Camera-type eye (tissue), 1 donor: ENCODE data around the gene AFP. TPM values are rescaled to one million over a fixed set of nuclear protein-coding genes. Genes with fewer than 3 reads are reported as not detected.

Experiments used
- total RNA-seq: library from RNA; depleted of rRNA; stranded (reverse); fragments of >200 nt; gene quantifications from one replicate; pipeline ENCODE4 v1.2.3, GENCODE V29; 2014

Gene AFP
- not detected for total RNA-seq

DNA sequence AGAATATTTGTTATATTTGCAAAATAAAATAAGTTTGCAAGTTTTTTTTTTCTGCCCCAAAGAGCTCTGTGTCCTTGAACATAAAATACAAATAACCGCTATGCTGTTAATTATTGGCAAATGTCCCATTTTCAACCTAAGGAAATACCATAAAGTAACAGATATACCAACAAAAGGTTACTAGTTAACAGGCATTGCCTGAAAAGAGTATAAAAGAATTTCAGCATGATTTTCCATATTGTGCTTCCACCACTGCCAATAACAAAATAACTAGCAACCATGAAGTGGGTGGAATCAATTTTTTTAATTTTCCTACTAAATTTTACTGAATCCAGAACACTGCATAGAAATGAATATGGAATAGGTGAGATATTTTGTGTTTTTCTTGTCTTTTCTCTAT lies at the start of gene AFP:
Gene AFP (plus strand): TSS at position 238 of the 400 bp plus-strand sequence. CDS start 42 bp downstream, at position 280.

DNA sequence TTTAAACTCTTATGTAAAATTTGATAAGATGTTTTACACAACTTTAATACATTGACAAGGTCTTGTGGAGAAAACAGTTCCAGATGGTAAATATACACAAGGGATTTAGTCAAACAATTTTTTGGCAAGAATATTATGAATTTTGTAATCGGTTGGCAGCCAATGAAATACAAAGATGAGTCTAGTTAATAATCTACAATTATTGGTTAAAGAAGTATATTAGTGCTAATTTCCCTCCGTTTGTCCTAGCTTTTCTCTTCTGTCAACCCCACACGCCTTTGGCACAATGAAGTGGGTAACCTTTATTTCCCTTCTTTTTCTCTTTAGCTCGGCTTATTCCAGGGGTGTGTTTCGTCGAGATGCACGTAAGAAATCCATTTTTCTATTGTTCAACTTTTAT lies 32.0 kb upstream of the AFP start, which contains the start of gene ALB:
Gene ALB (plus strand): TSS at position 246 of the 400 bp plus-strand sequence. CDS start 41 bp downstream, at position 287.

DNA sequence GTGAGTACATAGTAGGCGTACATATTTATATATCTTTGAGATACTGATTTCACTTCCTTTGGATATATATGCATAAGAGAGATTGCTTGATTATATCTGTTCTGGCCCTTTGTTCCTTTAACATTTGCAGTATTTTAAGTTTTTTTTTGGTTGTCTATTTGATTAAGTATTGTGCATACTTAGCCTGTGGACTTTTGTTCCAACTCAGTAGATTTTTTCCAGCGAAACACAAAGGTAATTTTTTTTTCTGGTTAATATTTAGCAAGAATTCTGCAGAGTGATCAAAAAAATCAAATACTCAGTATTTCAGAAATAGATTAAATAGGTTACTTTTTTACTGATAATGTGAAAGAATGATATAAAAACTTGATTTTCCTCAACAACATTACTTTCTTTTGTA lies 45.3 kb downstream of the AFP start, which contains the start of gene AFM:
Gene AFM (plus strand): TSS at position 388 of the 400 bp plus-strand sequence. CDS start 31 bp downstream, outside the sequence.

Other genes starting within 250 kb of the AFP start
- 111 TPM for gene ANKRD17, start 177.4 kb upstream of the AFP start, total RNA-seq
- 0.71 TPM for gene ALB, start 31.9 kb upstream of the AFP start, total RNA-seq
- gene AFM, start 45.5 kb downstream of the AFP start, total RNA-seq, result not detected
- 4.2 TPM for gene RASSF6, start 184.2 kb downstream of the AFP start, total RNA-seq